ENCODE results near the gene DPF1.

Gene DPF1

GRCh38 chr19:38210458-38210987 is 13.5 kb downstream of the DPF1 start (continued):
- no peak for TF ChIP-seq AEBP2 (tag by site-specific recombination; IDR thresholded peaks at IDR 0.05; ENCODE audit: borderline replicate concordance)
- peak; percentile 41 for TF ChIP-seq SP2 (tag by site-specific recombination; IDR thresholded peaks at IDR 0.05)
- TF ChIP-seq ZNF24 (tag by site-specific recombination; IDR thresholded peaks at IDR 0.05): no peak
- TF ChIP-seq ZFP3 (tag by site-specific recombination; IDR thresholded peaks at IDR 0.05; ENCODE audit: low read depth): no peak
- TF ChIP-seq ZNF624 (tag by site-specific recombination; IDR thresholded peaks at IDR 0.05): no peak
- TF ChIP-seq GLIS2 (tag by site-specific recombination; IDR thresholded peaks at IDR 0.05): peak; percentile 51
- peak; percentile 86 for TF ChIP-seq ZNF223 (tag by site-specific recombination; IDR thresholded peaks at IDR 0.05)
- no peak for TF ChIP-seq GLI2 (tag by site-specific recombination; IDR thresholded peaks at IDR 0.05; ENCODE audit: borderline replicate concordance, low read depth)
- peak; percentile 82; the same call in 1 of the 2 replicates for TF ChIP-seq KLF1 (tag by site-specific recombination; IDR thresholded peaks at IDR 0.05)
- TF ChIP-seq ZNF148 (tag by site-specific recombination; IDR thresholded peaks at IDR 0.05; ENCODE audit: borderline replicate concordance): no peak
- 0 out of 2 replicates have a peak, but pooled peaks have one; percentile 11 for TF ChIP-seq ZNF341 (tag by site-specific recombination; IDR thresholded peaks at IDR 0.05; ENCODE audit: low read depth)
- TF ChIP-seq ZNF449 (tag by site-specific recombination; IDR thresholded peaks at IDR 0.05): peak; percentile 83
- peak; percentile 99 for TF ChIP-seq ZBTB44 (tag by site-specific recombination; IDR thresholded peaks at IDR 0.05)
- peak; percentile 36; the same call in 1 of the 2 replicates for TF ChIP-seq IKZF3 (tag by site-specific recombination; IDR thresholded peaks at IDR 0.05)
- TF ChIP-seq ZFHX2 (tag by site-specific recombination; conservative IDR thresholded peaks at IDR 0.05): peak; percentile 94
- no peak for TF ChIP-seq GLI4 (tag by site-specific recombination; IDR thresholded peaks at IDR 0.05)
- TF ChIP-seq ZNF791 (tag by site-specific recombination; IDR thresholded peaks at IDR 0.05): no peak; the same call in 1 of the 2 replicates
- TF ChIP-seq SP3 (tag by site-specific recombination; IDR thresholded peaks at IDR 0.05): peak; percentile 19; the same call in 1 of the 2 replicates
- TF ChIP-seq ZSCAN30 (tag by site-specific recombination; IDR thresholded peaks at IDR 0.05): no peak
- TF ChIP-seq ZNF830 (tag by site-specific recombination; IDR thresholded peaks at IDR 0.05; ENCODE audit: low read depth): no peak
- no peak for TF ChIP-seq YY1 (tag by site-specific recombination; IDR thresholded peaks at IDR 0.05)
- peak; percentile 32; the same call in 1 of the 2 replicates for TF ChIP-seq ZBTB48 (tag by site-specific recombination; IDR thresholded peaks at IDR 0.05)
- no peak for TF ChIP-seq ZNF280C (tag by site-specific recombination; IDR thresholded peaks at IDR 0.05)
- TF ChIP-seq ZIC2 (tag by site-specific recombination; IDR thresholded peaks at IDR 0.05): no peak
- no peak for TF ChIP-seq ZNF433 (tag by site-specific recombination; IDR thresholded peaks at IDR 0.05; ENCODE audit: low read depth)
- no peak for TF ChIP-seq ZNF48 (tag by site-specific recombination; IDR thresholded peaks at IDR 0.05)
- no peak for TF ChIP-seq ZNF501 (tag by site-specific recombination; IDR thresholded peaks at IDR 0.05)
- no peak for TF ChIP-seq TCF7L2 (IDR thresholded peaks at IDR 0.05; ENCODE audit: borderline replicate concordance, low read depth, low read length)
- no peak for TF ChIP-seq ZNF785 (tag by site-specific recombination; IDR thresholded peaks at IDR 0.05)
- no peak for TF ChIP-seq ZNF239 (tag by site-specific recombination; IDR thresholded peaks at IDR 0.05)
- peak; percentile 39; the same call in 1 of the 2 replicates for TF ChIP-seq ZNF561 (tag by site-specific recombination; IDR thresholded peaks at IDR 0.05; ENCODE audit: borderline replicate concordance)
- no peak for TF ChIP-seq ZNF16 (tag by site-specific recombination; IDR thresholded peaks at IDR 0.05; ENCODE audit: low read depth)
- no peak for TF ChIP-seq ZFP37 (tag by site-specific recombination; IDR thresholded peaks at IDR 0.05)

All from HEK293 (cell line).